CD8-positive, alpha-beta memory T cell (primary cell): Measurements from ENCODE around the gene ARHGAP32. TPM values are rescaled to one million over a fixed set of nuclear protein-coding genes. Genes with fewer than 3 reads are reported as not detected.

Experiments
- CTCF ChIA-PET: fragments of 350-600 bp; sonication (Branson Sonifier 250); formaldehyde crosslinking; loops from one replicate; lab custom pipeline; 2021; ENCODE audit warnings: antibody characterized with exemption; lab: Charles Lee
- POLR2A ChIA-PET: fragments of 350-600 bp; sonication (Branson Sonifier 250); formaldehyde crosslinking; loops from one replicate; lab custom pipeline; 2021; ENCODE audit warnings: antibody characterized with exemption; lab: Charles Lee
- DNase-seq, 5 donors: peaks; one replicate each; pipeline versions ENCODE4 v3.0.0 to v3.0.0-alpha.2; 2020 to 2022; ENCODE audit warnings: mixed read lengths in 1 of 5
- H3K27ac ChIP-seq: one replicate; pipeline ENCODE4 v1.7.0; 2013; ENCODE audit warnings: low read depth, mild to moderate bottlenecking, low read length, moderate library complexity
- H3K27me3 ChIP-seq: 2 replicates; pipeline ENCODE4 v1.7.0; 2013; ENCODE audit warnings: low read length, mild to moderate bottlenecking; ENCODE audit not compliant: insufficient read depth, poor library complexity, severe bottlenecking
- H3K36me3 ChIP-seq: 2 replicates; pipeline ENCODE4 v1.7.0; 2013; ENCODE audit warnings: mild to moderate bottlenecking, low read length, moderate library complexity; ENCODE audit not compliant: insufficient read depth
- H3K4me1 ChIP-seq: 2 replicates; pipeline ENCODE4 v1.7.0; 2013; ENCODE audit warnings: mild to moderate bottlenecking, low read length, moderate library complexity; ENCODE audit not compliant: insufficient read depth
- H3K4me3 ChIP-seq: 2 replicates; pipeline ENCODE4 v1.7.0; 2013; ENCODE audit warnings: mild to moderate bottlenecking, low read length
- H3K9me3 ChIP-seq: 2 replicates; pipeline ENCODE4 v1.7.0; 2013; ENCODE audit warnings: mild to moderate bottlenecking, low read length
- H3K27ac Mint-ChIP-seq, 8 donors: one replicate each; pipeline ENCODE4 v1.8.0; 2020 to 2021; ENCODE audit warnings: mixed read lengths in 8 of 8, mild to moderate bottlenecking in 6 of 8, inconsistent platforms in 3 of 8, moderate library complexity in 3 of 8
- H3K27me3 Mint-ChIP-seq, 2 donors: one replicate each; pipeline ENCODE4 v1.8.0; 2020 to 2021; ENCODE audit warnings: mixed read lengths in 2 of 2, mild to moderate bottlenecking in 1 of 2, moderate library complexity in 1 of 2
- H3K36me3 Mint-ChIP-seq, 3 donors: one replicate each; pipeline ENCODE4 v1.8.0; 2020 to 2021; ENCODE audit warnings: mixed read lengths in 3 of 3, inconsistent platforms in 1 of 3, mild to moderate bottlenecking in 1 of 3
- H3K4me1 Mint-ChIP-seq, 3 donors: one replicate each; pipeline ENCODE4 v1.8.0; 2020 to 2021; ENCODE audit warnings: mixed read lengths in 3 of 3, inconsistent platforms in 1 of 3, mild to moderate bottlenecking in 1 of 3
- H3K4me3 Mint-ChIP-seq, 7 donors: one replicate each; pipeline ENCODE4 v1.8.0; 2020 to 2021; ENCODE audit warnings: mixed read lengths in 7 of 7, mild to moderate bottlenecking in 6 of 7, moderate library complexity in 4 of 7, inconsistent platforms in 2 of 7
- H3K9me3 Mint-ChIP-seq, 5 donors: one replicate each; pipeline ENCODE4 v1.8.0; 2020 to 2022; ENCODE audit warnings: mixed read lengths in 5 of 5, mild to moderate bottlenecking in 3 of 5, moderate library complexity in 2 of 5, inconsistent platforms in 1 of 5
- polyA plus RNA-seq: library from polyadenylated mRNA; unstranded; fragments of 300-500 nt; fragmentation: Illumina TruSeq; gene quantifications from one replicate; pipeline ENCODE4 v1.2.3, GENCODE V29; 2021
- total RNA-seq, 2 experiments: library from RNA; stranded (reverse); gene quantifications; one replicate each; pipeline ENCODE4 v1.2.3, GENCODE V29; 2021

Gene ARHGAP32
- total RNA-seq (1 to 10 TPM; 2.1 to 3.1 TPM), polyA plus RNA-seq (0.48 TPM)

GRCh38 chr11:129192150-129192549 is at the start of gene ARHGAP32:
TSS of gene ARHGAP32 (minus strand) at chr11:129192325. CDS start at chr11:129192198, 127 bp downstream.
- Mint-ChIP-seq H3K4me1 (no peaks in the 10 kb centered on the region), H3K27me3 (no peaks in the 10 kb centered on the region), H3K27ac (no peak within 1 kb of the TSS), H3K36me3 (peaks cover 0 to 4% (median 1%) of the 10 kb centered on the region in 3 donors), H3K4me3 (no peak within 1 kb of the TSS), H3K9me3 (peaks cover 0 to 4% (median 1%) of the 10 kb centered on the region in 5 donors)
- no peak within 1 kb of the TSS for H3K27ac ChIP-seq
- H3K9me3 ChIP-seq = no peaks in the 10 kb centered on the region
- no peaks in the 10 kb centered on the region for H3K36me3 ChIP-seq
- H3K27me3 ChIP-seq = no peaks in the 10 kb centered on the region
- H3K4me1 ChIP-seq = no peaks in the 10 kb centered on the region
- ChIA-PET POLR2A (no interaction called here), CTCF (no interaction called here)
- H3K4me3 ChIP-seq = no peak within 1 kb of the TSS
- peak in 2 of 5 donors; percentile 8 to 10 for DNase-seq

GRCh38 chr11:129239207-129239606 is 47.1 kb upstream of the ARHGAP32 start:
- Histone ChIP-seq H3K27ac (no peak overlapping the region), H3K36me3 (no peaks in the 10 kb centered on the region), H3K4me1 (no peaks in the 10 kb centered on the region), H3K4me3 (no peak overlapping the region), H3K27me3 (no peaks in the 10 kb centered on the region), H3K9me3 (no peaks in the 10 kb centered on the region)
- no peak for DNase-seq
- no peaks in the 10 kb centered on the region for H3K4me1 Mint-ChIP-seq
- H3K9me3 Mint-ChIP-seq = peaks cover 0 to 10% (median 0%) of the 10 kb centered on the region in 5 donors
- ChIA-PET CTCF (no interaction called here), POLR2A (no interaction called here)
- H3K4me3 Mint-ChIP-seq = no peak overlapping the region
- peaks cover 0 to 8% (median 2%) of the 10 kb centered on the region in 3 donors for H3K36me3 Mint-ChIP-seq
- H3K27ac Mint-ChIP-seq = no peak overlapping the region
- H3K27me3 Mint-ChIP-seq = peaks cover 0 to 2% of the 10 kb centered on the region in 2 donors

GRCh38 chr11:129237880-129238638 is 45.9 kb upstream of the ARHGAP32 start:
- Mint-ChIP-seq H3K27ac (no peak overlapping the region), H3K4me1 (no peaks in the 10 kb centered on the region), H3K36me3 (peaks cover 0 to 8% (median 2%) of the 10 kb centered on the region in 3 donors), H3K4me3 (no peak overlapping the region), H3K9me3 (peaks cover 0 to 10% (median 0%) of the 10 kb centered on the region in 5 donors), H3K27me3 (peaks cover 0 to 2% of the 10 kb centered on the region in 2 donors)
- ChIA-PET CTCF (no interaction called here), POLR2A (no interaction called here)
- H3K9me3 ChIP-seq = no peaks in the 10 kb centered on the region
- H3K36me3 ChIP-seq = no peaks in the 10 kb centered on the region
- no peak overlapping the region for H3K27ac ChIP-seq
- H3K4me1 ChIP-seq = no peaks in the 10 kb centered on the region
- no peak overlapping the region for H3K4me3 ChIP-seq
- DNase-seq = no peak
- H3K27me3 ChIP-seq = no peaks in the 10 kb centered on the region

GRCh38 chr11:129237456-129237855 is 45.3 kb upstream of the ARHGAP32 start:
- ChIA-PET POLR2A (no interaction called here), CTCF (no interaction called here)
- no peak for DNase-seq
- Mint-ChIP-seq H3K36me3 (peaks cover 0 to 8% (median 0%) of the 10 kb centered on the region in 3 donors), H3K4me1 (no peaks in the 10 kb centered on the region), H3K27ac (no peak overlapping the region), H3K9me3 (peaks cover 0 to 12% (median 0%) of the 10 kb centered on the region in 5 donors), H3K4me3 (no peak overlapping the region), H3K27me3 (peaks cover 0 to 2% of the 10 kb centered on the region in 2 donors)
- H3K4me3 ChIP-seq = no peak overlapping the region
- H3K27ac ChIP-seq = no peak overlapping the region
- no peaks in the 10 kb centered on the region for H3K36me3 ChIP-seq
- H3K4me1 ChIP-seq = no peaks in the 10 kb centered on the region
- H3K9me3 ChIP-seq = no peaks in the 10 kb centered on the region
- no peaks in the 10 kb centered on the region for H3K27me3 ChIP-seq

- Mint-ChIP-seq H3K36me3 (peaks cover 0 to 8% (median 0%) of the 10 kb centered on the region in 3 donors), H3K4me1 (no peaks in the 10 kb centered on the region), H3K27me3 (peaks cover 0 to 2% of the 10 kb centered on the region in 2 donors), H3K9me3 (peaks cover 0 to 12% (median 0%) of the 10 kb centered on the region in 5 donors), H3K27ac (no peak overlapping the region), H3K4me3 (no peak overlapping the region)
- ChIA-PET POLR2A (no interaction called here), CTCF (no interaction called here)
- Histone ChIP-seq H3K27ac (no peak overlapping the region), H3K27me3 (no peaks in the 10 kb centered on the region), H3K4me1 (no peaks in the 10 kb centered on the region), H3K9me3 (no peaks in the 10 kb centered on the region), H3K36me3 (no peaks in the 10 kb centered on the region), H3K4me3 (no peak overlapping the region)
- no peak for DNase-seq
These were observed 44.7 kb upstream of the ARHGAP32 start for GRCh38 chr11:129236850-129237249.

- no peaks in the 10 kb centered on the region for H3K9me3 ChIP-seq
- no peak for DNase-seq
- H3K4me1 ChIP-seq = no peaks in the 10 kb centered on the region
- peaks cover 0 to 2% of the 10 kb centered on the region in 2 donors for H3K27me3 Mint-ChIP-seq
- H3K27me3 ChIP-seq = no peaks in the 10 kb centered on the region
- peaks cover 0 to 12% (median 0%) of the 10 kb centered on the region in 5 donors for H3K9me3 Mint-ChIP-seq
- H3K27ac ChIP-seq = no peak overlapping the region
- peaks cover 0 to 8% (median 0%) of the 10 kb centered on the region in 3 donors for H3K36me3 Mint-ChIP-seq
- no peak overlapping the region for H3K27ac Mint-ChIP-seq
- no peaks in the 10 kb centered on the region for H3K36me3 ChIP-seq
- no peak overlapping the region for H3K4me3 ChIP-seq
- ChIA-PET POLR2A (no interaction called here), CTCF (no interaction called here)
- no peak overlapping the region for H3K4me3 Mint-ChIP-seq
- no peaks in the 10 kb centered on the region for H3K4me1 Mint-ChIP-seq
These were observed 42.9 kb upstream of the ARHGAP32 start for GRCh38 chr11:129234978-129235377.

GRCh38 chr11:129230006-129230405 is 37.9 kb upstream of the ARHGAP32 start:
- Mint-ChIP-seq H3K27me3 (peaks cover 0 to 1% of the 10 kb centered on the region in 2 donors), H3K4me3 (no peak overlapping the region), H3K9me3 (peaks cover 15 to 25% (median 24%) of the 10 kb centered on the region in 5 donors), H3K4me1 (no peaks in the 10 kb centered on the region), H3K36me3 (peaks cover 0 to 12% (median 0%) of the 10 kb centered on the region in 3 donors), H3K27ac (no peak overlapping the region)
- H3K9me3 ChIP-seq = no peaks in the 10 kb centered on the region
- H3K4me3 ChIP-seq = no peak overlapping the region
- ChIA-PET POLR2A (no interaction called here), CTCF (interaction anchor here (1.8 kb wide), 1 partner anchor 102 kb away, joined by 4 read pairs; no protein-coding TSS in a partner anchor)
- H3K27me3 ChIP-seq = no peaks in the 10 kb centered on the region
- H3K36me3 ChIP-seq = no peaks in the 10 kb centered on the region
- H3K4me1 ChIP-seq = no peaks in the 10 kb centered on the region
- no peak for DNase-seq
- no peak overlapping the region for H3K27ac ChIP-seq

- H3K27me3 Mint-ChIP-seq = peaks cover 0 to 1% of the 10 kb centered on the region in 2 donors
- Histone ChIP-seq H3K4me3 (no peak overlapping the region), H3K9me3 (no peaks in the 10 kb centered on the region), H3K27ac (no peak overlapping the region), H3K4me1 (no peaks in the 10 kb centered on the region), H3K36me3 (no peaks in the 10 kb centered on the region), H3K27me3 (no peaks in the 10 kb centered on the region)
- POLR2A ChIA-PET = no interaction called here
- H3K9me3 Mint-ChIP-seq = peaks cover 23 to 37% (median 34%) of the 10 kb centered on the region in 5 donors
- CTCF ChIA-PET = no interaction called here
- no peak overlapping the region for H3K27ac Mint-ChIP-seq
- DNase-seq = no peak
- no peak overlapping the region for H3K4me3 Mint-ChIP-seq
- H3K36me3 Mint-ChIP-seq = peaks cover 0 to 21% (median 2%) of the 10 kb centered on the region in 3 donors
- no peaks in the 10 kb centered on the region for H3K4me1 Mint-ChIP-seq
These were observed 34.2 kb upstream of the ARHGAP32 start for GRCh38 chr11:129226207-129226798.
